Activated gamma-delta T cell treated with anti-CD3 and anti-CD28 coated beads, Interleukin-2, amount 50 U/mL, for 16 hours (primary cell): Measurements from ENCODE around the gene ATN1.

Source experiments
- DNase-seq: peaks from one replicate; pipeline ENCODE4 v3.0.0-alpha.2; 2020; ENCODE audit warnings: low read depth

ATN1 gene

DNA sequence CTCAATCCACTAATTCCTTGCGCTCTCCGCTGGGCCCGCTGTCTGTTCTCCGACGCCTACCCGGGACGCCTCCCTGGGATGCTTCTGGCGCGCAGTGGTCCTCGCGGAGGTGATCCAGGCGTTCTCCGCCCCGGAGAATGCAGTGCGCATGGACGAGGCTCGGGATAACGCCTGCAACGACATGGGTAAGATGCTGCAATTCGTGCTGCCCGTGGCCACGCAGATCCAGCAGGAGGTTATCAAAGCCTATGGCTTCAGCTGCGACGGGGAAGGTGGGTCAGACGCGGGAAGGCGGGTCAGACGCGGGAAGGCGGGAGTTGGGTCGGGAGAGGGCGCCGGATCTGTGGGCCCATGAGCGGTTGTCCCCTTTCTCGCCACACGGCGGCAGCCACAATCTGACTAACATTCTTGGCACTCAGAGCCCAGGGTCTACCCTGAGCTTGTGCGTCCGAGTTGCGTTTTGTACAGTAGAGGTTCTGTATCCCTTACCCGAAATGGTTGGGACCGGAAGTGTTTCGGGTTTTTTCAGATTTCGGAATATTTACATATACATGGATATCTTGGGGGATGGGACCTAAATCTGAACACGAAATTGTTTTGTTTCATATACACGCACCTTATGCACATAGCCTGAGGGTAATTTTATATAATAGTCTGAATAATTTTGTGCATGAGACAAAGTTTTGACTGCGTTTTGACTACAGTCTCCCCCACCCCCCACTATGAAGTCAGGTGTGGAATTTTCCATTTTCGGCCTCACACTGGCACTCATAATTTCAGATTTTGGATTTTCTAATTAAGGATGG, 16.8 kb downstream of the ATN1 start:
- peak; percentile 76 for DNase-seq

DNA sequence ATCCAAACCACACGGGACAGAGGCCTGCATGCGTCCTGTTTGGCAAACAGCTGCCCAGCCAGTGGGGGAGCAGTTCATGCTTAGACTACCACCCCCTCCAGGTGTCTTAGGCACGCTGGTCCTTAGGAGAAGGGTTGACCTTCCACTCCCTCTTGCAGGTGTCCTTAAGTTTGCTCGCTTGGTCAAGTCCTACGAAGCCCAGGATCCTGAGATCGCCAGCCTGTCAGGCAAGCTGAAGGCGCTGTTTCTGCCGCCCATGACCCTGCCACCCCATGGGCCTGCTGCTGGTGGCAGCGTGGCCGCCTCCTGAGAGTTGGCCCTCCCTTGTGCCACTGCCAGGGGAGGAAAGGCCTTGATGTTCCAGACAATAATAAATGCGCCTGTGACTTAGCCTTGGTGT, 17.9 kb downstream of the ATN1 start:
- no peak for DNase-seq

DNA sequence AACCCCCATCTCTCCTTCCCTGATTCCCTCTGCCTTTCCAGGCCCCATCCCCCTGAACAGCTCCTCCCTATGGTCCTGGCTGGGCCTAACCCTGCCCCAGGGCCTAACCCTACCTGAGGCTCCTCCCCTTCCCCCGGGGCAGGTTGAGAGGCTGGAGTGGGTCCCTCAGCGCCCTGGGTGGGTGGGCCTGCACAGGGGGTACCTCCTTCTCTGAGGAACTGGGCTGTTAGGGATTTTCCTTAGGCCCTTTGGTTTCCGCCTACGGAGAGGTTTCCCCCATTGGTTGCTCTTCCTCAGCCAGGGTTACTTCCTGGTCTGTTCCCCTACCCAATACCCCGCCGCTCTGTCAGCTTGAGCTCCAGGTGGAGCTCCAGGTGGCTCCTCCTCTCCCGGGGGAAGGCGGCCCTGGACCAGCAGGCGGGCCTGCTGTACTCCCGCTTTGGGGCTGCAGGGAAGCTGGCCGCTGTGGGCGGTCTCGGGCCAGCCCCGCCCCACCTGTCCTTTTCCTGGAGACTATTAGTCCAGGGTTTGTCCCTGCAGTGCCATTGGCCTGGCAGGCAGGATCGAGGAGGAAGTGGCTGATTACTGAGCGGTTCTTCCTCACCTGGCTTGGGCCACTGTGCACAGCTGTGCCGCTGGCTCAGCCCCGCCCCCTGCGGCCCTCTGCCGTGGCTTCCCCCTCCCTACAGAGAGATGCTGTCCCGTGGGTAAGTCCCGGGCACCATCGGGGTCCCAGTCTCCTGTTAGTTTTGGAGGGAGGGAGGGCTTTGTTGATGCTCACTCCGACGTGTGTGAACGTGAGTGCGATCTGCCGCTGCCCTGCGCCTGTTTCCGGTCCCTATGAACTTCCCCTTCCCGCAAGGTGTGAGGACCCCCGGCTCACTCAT, 18.5 kb downstream of the ATN1 start:
- no peak for DNase-seq

DNA sequence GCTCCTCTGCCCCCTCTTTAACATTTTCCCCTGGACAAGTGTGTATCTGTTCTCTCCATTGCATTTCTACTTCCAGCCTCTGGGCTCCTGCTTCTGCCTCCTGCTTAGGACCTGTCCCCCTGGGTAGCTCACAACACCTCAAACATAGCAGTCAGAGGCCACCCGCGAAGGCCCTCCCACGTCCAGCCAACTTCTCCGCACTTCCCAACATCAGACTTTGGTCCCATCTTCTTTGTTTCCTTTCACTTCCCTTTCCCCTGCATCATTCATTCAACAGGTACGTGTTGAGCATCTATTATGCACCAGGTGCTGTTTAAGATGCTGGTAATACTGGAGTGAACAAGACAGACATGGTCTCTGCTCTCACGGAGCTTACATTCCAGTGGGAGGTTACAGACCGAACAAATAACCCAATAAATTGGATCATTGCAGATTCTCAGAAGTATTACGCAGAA, 19.2 kb downstream of the ATN1 start:
- no peak for DNase-seq

DNA sequence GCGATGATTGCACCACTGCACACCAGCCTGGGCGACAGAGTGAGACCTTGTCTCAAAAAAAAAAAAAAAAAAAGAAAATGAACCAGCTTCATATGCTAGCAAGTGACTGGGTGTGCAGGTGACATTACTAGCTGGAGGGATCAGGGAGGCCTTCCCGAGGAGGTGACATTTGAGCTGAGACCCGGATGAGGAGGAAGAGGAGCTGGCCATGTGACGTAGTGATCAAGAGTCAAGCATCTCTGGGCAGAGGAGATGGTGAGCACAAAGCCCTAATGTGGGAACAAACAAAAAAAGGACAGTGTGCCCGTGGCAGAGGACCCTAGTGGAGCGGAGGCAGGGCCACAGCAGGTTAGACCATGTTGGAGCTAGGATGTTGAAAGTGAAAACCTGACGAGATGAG, 19.9 kb downstream of the ATN1 start:
- DNase-seq: no peak

DNA sequence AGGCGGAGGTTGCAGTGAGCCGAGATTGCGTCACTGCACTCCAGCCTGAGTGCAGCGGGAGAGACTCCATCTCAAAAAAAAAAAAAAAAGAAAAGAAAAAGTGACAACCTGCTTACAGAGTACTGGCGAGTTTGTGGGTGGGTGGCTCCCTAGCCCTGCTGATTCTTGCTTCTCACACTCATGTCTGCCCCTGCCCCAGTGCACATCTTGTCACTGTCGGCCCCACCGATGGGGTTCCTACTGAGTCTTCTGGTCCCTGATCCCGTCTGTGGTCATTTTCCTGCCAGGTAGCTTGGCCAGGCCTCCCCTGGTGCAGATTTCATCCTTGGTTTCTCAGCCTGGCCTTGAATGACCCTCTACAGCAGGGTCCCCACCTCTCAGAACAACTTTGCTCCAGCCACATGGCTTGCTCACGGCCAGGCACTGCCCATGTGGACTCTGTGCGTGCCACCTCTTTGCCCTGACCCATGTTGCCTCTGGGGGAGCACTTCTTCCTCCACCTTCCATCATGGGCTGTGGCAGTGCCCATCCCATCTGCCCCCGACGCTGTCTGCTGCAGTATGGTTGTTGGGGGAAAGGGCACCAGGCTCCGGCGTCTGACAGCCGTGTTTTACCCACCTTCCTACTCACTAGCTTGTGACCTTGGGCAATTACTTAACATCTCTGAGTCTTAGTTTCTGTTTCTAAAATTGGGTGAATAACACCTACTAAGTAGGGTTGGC, 21.3 kb downstream of the ATN1 start:
- DNase-seq: no peak

DNA sequence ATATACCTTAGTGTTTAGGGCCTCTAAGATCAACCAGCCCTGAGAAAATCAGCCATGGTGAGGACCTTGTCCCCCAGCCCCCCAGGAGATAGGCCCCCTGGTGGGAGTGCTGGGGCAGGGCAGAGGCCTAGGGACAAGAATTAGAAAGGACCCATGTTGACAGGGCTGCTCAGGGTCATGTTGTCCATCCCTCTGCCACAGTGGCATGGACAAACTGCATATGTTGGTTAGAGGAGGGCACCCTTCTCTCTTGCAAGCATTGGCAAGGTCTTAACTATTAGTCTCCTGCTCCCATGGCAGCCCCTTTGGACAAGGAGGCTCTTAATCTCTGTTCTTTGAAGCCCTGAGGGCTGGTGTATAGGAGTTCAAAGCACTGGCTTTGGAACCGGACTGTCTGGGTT, 22.6 kb downstream of the ATN1 start:
- DNase-seq: no peak

DNA sequence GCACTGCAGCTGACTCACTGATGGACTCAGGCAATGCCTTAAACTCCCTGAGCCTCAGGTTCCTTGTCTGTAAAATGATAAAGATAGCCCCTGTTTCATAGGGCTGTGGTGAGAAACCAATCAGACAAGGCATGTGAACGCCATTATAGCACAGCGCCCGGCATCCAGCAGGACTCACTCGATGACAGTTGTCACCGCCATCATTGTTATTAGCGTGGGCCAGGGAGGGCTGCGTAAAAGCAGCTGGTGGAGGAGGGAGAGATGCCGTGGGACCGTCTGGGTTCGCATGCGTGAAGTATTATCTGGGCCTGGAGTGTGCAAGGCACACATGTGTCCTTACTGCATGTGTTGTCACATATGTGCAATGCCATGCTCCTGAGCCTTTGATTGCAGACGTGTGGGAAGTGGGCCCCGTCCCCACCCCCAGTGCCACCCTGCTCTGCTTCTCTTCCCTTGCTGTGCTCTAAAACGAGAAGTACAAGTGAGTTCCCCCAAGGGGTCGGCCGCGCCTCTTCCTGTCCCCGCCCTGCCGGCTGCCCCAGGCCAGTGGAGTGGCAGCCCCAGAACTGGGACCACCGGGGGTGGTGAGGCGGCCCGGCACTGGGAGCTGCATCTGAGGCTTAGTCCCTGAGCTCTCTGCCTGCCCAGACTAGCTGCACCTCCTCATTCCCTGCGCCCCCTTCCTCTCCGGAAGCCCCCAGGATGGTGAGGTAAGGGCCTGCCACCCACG, 23.2 kb downstream of the ATN1 start, which contains the start of gene PTPN6:
Gene PTPN6, plus strand, starts transcription at position 546 of the 730 bp plus-strand sequence. Its CDS starts 157 bp downstream, at position 703.
- no peak for DNase-seq

DNA sequence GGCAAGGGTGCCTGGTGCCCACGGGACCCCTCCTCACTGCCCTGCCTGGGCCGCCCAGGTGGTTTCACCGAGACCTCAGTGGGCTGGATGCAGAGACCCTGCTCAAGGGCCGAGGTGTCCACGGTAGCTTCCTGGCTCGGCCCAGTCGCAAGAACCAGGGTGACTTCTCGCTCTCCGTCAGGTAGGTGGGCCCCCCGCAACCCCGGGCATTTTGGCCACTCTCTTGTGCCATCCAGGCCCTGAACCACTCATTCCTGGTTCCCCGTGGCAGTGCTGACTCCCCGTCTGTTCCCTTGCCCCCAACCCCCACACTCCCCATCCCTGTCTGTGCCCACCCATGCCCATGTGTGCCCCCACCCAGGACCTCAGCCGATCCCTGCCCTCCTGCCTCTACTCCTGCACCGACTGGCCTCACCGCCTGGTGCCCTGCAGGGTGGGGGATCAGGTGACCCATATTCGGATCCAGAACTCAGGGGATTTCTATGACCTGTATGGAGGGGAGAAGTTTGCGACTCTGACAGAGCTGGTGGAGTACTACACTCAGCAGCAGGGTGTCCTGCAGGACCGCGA, 23.9 kb downstream of the ATN1 start:
- DNase-seq: no peak

DNA sequence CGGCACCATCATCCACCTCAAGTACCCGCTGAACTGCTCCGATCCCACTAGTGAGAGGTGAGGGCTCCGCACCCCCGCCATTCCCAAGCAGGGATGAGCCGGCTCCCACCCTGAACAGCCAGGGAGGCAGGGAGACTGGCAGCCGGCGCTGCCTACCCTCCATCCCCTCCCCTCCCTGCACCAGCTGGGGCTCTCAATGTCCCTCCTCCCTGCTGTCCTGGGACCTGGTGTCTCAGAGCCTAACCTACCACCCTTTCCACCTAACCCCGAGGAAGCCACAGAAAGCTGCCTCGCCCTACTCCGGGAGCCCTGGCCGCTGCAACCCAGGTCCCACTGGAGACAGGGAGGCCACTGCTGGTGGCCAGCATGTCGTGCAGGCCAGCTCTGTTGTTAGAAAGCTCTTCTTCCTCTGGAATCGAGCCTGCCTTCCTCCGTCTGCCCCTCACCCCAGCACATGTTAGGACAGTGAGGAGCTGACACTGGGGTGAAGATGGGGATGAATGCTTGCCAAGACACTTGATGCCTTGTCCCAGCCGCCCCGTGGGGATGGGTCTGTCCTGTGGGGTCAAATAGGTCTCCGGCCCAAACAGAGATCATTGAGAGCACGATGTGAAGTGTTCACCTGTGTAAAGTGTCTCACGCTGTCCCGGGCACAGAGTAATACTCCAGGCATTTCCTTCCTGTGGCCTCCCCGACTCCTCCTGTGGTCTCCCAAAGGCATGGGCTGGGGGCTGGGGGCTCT, 24.5 kb downstream of the ATN1 start:
- DNase-seq: no peak

DNA sequence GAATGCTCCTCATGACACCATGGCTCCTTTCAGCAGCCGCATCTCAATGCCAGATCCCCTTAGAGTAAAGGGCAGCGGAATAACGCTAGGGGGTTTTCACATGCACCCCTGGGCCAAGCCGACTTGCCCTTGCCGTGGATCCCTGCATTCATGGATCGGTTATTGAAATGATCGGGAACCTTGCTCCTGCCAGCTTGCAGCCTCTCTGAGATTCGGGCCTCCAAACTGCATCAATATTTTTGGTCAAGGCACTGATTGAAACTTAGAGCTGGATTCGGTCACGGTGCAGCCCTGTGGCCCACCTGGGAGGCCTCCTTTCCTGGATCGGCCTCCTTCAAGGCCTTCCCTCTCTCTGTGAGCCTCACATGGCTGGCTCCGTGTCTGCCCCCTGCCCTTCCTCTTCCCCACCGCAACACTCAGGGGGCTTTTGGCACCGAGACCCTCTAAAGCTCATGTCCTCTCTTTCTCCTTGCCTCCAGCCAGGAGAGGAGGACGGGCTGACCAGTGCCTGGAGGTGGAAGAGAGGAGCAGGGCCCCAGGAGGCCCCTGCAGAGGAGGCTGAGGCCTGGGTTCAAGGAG, 25.2 kb downstream of the ATN1 start:
- no peak for DNase-seq

DNA sequence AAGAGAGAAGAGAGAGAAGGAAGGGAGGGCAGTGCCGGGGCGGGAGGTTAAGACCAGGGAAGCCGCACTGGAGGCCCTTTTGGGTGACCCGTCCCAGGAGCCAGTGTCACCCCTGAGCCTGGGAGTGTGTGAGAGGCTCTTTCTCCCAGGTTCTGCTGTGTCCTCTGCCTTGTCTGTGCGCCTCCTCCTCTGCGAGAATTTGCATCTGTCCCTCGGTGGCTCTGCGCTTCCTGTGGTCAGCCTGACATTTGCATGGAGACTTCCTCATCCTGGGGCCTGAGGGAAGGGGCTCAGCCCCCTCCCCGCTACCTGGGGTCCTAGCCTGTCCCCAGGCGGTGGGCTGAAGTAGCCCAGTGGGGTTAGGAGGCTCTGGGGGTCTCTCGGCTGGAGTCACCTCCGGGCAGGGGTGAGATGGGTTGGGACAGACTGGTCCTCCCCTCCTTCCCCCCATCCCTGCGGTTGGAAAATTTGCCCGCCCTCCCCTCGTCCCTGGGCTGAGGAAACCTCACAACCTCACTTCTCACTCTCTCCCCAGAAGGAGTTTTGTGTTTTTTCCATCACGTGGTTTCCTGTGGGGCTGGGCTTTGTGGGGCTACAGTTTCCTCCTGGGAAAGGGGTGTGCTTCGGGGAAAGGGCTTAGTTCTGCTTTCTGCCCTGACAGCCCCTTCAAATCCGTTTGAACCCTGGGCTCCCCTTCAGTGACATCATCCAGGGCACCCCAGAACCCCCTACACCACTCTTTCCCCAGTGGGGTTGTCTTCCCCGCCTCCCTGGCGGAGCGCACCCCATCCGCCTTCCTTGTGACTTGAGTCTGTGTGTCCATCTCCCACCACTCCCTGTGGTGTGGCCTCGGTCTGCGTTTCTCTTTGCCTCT, 25.9 kb downstream of the ATN1 start:
- peak; percentile 79 for DNase-seq

DNA sequence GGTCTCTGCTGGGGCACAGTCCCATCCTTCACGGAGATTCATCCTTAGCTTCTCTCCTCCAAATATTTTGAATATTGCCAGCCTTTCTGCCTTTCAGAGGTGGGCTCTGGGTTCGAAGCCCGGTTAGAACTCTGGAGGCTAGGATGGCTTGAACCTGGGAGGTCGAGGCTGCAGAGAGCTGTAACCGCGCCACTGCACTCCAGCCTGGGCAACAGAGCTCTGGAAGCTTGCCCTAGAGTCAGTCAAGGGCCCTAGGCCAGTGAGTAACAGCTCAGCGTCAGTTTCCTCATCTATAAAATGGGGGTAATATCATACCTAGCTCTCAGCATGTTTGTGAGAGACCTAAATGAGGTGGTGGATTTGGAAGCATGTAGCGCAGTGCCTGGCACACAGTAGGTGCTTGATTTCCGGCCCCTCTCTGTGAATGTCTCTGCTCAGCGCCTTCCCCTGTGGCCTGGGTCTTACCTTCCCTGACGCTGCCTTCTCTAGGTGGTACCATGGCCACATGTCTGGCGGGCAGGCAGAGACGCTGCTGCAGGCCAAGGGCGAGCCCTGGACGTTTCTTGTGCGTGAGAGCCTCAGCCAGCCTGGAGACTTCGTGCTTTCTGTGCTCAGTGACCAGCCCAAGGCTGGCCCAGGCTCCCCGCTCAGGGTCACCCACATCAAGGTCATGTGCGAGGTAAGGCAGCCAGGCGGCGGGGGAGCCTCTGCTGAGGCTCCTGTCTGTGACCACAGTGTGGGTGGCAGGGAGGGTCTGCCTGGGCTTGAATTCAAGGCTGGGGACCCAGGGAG, 26.8 kb downstream of the ATN1 start:
- DNase-seq: no peak

DNA sequence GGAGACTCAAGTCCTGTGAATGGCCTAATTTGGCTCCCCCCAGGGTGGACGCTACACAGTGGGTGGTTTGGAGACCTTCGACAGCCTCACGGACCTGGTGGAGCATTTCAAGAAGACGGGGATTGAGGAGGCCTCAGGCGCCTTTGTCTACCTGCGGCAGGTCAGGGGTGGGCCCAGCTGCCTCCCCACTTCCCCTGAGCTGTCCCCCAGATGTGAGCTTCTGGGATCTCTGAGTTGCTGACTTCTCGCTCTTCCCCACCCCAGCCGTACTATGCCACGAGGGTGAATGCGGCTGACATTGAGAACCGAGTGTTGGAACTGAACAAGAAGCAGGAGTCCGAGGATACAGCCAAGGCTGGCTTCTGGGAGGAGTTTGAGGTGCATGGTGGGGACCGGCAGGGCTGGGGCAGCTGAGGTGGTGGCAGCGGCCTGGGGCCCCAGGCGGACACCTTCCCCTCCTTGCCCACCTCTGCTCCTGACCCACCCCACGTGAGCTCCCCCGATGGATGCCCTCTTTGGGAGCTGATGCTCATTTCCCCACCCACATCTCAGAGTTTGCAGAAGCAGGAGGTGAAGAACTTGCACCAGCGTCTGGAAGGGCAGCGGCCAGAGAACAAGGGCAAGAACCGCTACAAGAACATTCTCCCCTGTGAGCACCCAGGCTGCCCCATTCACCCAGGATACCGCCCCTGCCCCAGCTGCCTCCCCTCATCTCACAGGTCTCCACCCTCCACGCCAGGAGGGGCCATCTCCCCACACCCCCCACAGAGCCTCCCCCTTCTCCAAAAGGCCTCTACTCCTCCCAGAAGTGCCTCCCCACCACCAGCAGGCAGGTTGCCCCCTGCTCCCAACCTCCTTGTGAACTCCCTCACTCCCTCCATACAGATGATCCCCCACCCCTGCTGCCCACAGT, 27.6 kb downstream of the ATN1 start:
- DNase-seq: no peak

DNA sequence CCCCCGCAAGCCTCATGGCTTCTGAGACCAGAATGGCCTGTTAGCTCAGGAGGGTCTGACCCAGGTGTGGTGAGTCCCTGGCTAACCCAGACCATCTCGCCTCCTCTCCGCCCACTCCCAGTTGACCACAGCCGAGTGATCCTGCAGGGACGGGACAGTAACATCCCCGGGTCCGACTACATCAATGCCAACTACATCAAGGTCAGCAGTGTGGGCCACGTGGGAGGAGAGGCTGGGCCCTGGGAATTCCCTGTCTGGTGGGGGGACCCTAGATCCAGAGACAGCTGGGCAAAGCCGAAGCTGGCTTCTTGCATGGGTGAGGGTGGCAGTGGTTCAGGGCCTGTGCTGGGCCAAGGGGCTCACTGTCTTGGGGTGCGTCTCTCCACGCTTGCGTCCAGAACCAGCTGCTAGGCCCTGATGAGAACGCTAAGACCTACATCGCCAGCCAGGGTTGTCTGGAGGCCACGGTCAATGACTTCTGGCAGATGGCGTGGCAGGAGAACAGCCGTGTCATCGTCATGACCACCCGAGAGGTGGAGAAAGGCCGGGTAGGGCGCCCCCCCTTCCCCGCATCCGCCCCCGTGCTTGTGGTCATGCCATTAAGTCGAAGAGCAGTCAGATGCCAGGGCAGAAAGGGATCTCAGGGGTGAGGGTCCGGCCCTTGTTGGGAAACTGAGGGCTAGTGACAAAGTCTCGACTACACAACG, 28.4 kb downstream of the ATN1 start:
- peak; percentile 48 for DNase-seq

DNA sequence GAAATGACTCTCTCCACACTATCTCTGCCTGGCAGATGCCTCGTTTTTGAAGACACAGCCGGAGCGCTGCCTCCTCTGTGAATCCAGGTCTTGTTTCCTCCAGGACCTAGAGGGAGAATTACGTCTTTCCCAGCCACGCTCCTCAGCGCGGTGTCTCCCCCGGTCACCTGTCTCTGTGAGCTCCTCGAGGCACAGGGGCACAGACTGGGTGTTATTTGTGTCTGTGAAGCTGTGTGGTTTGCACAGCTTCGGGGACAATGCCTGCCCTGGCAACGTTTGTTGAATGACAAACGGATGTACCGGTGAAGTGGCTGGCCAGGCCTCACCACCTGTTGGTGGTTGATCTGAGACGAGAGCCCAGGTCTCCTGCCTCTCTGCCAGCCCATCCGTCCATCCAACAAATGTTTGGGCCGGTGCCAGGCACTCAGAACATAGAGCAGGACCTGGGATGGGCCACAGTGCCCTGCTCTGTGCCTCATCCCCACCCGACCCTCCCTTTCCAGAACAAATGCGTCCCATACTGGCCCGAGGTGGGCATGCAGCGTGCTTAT, 29.5 kb downstream of the ATN1 start:
- no peak for DNase-seq
